Right lung (tissue), 5 donors: ENCODE data around the gene GALNT13. TPM values are rescaled to one million over a fixed set of nuclear protein-coding genes. Genes with fewer than 3 reads are reported as not detected.
A peak's percentile ranks its signal among the peaks of the same experiment; 100 is the strongest.

Experiments
- DNase-seq, 2 donors: peaks; one replicate each; pipeline ENCODE4 v3.0.0-alpha.2; 2013
- polyA plus RNA-seq, 5 donors: library from polyadenylated mRNA; unstranded; fragments of 120-200 nt; gene quantifications; one replicate each; pipeline versions ENCODE4 v1.2.1 to v1.2.3, GENCODE V29; 2013; ENCODE audit warnings: inconsistent platforms in 1 of 5, low replicate concordance in 1 of 5; ENCODE audit not compliant: insufficient read length in 5 of 5, insufficient read depth in 1 of 5

Gene GALNT13
- polyA plus RNA-seq, 5 donors = 3.5 to 31.8 (median 6.8) TPM

- DNase-seq = no peak
Measured at GRCh38 chr2:153939124-153939796, 67.5 kb downstream of the GALNT13 start.

- peak; percentile 1 to 6 for DNase-seq
Measured at GRCh38 chr2:153940511-153940910, 68.8 kb downstream of the GALNT13 start.

GRCh38 chr2:153944800-153945199 is 73.1 kb downstream of the GALNT13 start:
- no peak for DNase-seq

GRCh38 chr2:153946036-153946435 is 74.3 kb downstream of the GALNT13 start:
- DNase-seq = no peak

GRCh38 chr2:153953761-153954160 is 82.0 kb downstream of the GALNT13 start:
- no peak for DNase-seq

GRCh38 chr2:153963256-153963655 is 91.5 kb downstream of the GALNT13 start:
- no peak for DNase-seq

- no peak for DNase-seq
Measured at GRCh38 chr2:153967248-153967973, 95.7 kb downstream of the GALNT13 start.

GRCh38 chr2:153971250-153971649 is 99.5 kb downstream of the GALNT13 start:
- DNase-seq = no peak

- DNase-seq = no peak
Measured at GRCh38 chr2:153971855-153972254, 100.1 kb downstream of the GALNT13 start.

- no peak for DNase-seq
Measured at GRCh38 chr2:153972412-153972811, 100.7 kb downstream of the GALNT13 start.

GRCh38 chr2:153986488-153987229 is 114.9 kb downstream of the GALNT13 start:
- no peak for DNase-seq

GRCh38 chr2:153990771-153991170 is 119.0 kb downstream of the GALNT13 start:
- peak; percentile 24 to 37 for DNase-seq

- no peak for DNase-seq
Measured at GRCh38 chr2:154013514-154013913, 141.8 kb downstream of the GALNT13 start.

- no peak for DNase-seq
Measured at GRCh38 chr2:154015233-154015632, 143.5 kb downstream of the GALNT13 start.

GRCh38 chr2:154029504-154029903 is 157.8 kb downstream of the GALNT13 start:
- no peak for DNase-seq

GRCh38 chr2:154032220-154032619 is 160.5 kb downstream of the GALNT13 start:
- no peak for DNase-seq

- DNase-seq = no peak
Measured at GRCh38 chr2:154046493-154046892, 174.8 kb downstream of the GALNT13 start.

GRCh38 chr2:154048905-154049304 is 177.2 kb downstream of the GALNT13 start:
- no peak for DNase-seq

- no peak for DNase-seq
Measured at GRCh38 chr2:154049561-154049960, 177.8 kb downstream of the GALNT13 start.

- DNase-seq = no peak
Measured at GRCh38 chr2:154067124-154067523, 195.4 kb downstream of the GALNT13 start.

- peak; percentile 74 to 83 for DNase-seq
Measured at GRCh38 chr2:154078926-154079325, 207.2 kb downstream of the GALNT13 start.

- no peak for DNase-seq
Measured at GRCh38 chr2:154092571-154092970, 220.8 kb downstream of the GALNT13 start.

- DNase-seq = no peak
Measured at GRCh38 chr2:154093856-154094255, 222.1 kb downstream of the GALNT13 start.
